NB4 (cell line): ENCODE measurements around the gene HTT.

Experiments used
- MYC ChIP-seq: IDR thresholded peaks from 2 replicates; pipeline ENCODE4 v1.6.1; 2011; ENCODE audit warnings: low read depth, low read length
- POLR2A ChIP-seq: IDR thresholded peaks from 2 replicates; pipeline ENCODE4 v1.6.1; 2011; ENCODE audit warnings: mild to moderate bottlenecking; ENCODE audit not compliant: insufficient read length; ENCODE audit errors: extremely low read depth
- TF ChIP-seq, protein P1 (sequence below): IDR thresholded peaks from one replicate; pipeline ENCODE4 v1.5.1; 2012; ENCODE audit warnings: low read depth, low read length
- TF ChIP-seq, protein P2 (sequence below): IDR thresholded peaks from 2 replicates; pipeline ENCODE4 v1.6.1; 2011; ENCODE audit warnings: low read depth, low read length

DNA sequence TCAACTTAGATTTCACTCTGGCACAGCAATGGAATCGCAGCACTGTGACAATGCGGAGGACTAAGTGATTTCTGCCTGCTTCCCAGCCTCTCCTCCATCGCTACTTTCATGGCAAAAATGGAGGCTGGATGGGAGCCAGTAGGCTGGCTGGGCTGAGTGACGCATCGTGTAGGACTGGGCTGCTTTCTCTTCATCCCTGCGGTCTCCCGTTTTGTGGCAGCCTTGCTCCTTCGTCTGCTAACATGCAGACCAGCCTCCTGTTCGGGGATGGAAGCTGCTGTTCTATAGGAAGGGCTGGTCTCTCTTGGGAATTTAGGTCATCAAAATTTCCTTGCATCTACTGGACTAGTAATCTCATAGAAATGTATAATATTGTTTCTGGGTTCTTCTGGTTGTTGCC, 202.5 kb downstream of the HTT start:
- TF ChIP-seq, protein P1, sequence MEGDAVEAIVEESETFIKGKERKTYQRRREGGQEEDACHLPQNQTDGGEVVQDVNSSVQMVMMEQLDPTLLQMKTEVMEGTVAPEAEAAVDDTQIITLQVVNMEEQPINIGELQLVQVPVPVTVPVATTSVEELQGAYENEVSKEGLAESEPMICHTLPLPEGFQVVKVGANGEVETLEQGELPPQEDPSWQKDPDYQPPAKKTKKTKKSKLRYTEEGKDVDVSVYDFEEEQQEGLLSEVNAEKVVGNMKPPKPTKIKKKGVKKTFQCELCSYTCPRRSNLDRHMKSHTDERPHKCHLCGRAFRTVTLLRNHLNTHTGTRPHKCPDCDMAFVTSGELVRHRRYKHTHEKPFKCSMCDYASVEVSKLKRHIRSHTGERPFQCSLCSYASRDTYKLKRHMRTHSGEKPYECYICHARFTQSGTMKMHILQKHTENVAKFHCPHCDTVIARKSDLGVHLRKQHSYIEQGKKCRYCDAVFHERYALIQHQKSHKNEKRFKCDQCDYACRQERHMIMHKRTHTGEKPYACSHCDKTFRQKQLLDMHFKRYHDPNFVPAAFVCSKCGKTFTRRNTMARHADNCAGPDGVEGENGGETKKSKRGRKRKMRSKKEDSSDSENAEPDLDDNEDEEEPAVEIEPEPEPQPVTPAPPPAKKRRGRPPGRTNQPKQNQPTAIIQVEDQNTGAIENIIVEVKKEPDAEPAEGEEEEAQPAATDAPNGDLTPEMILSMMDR = no peak
- TF ChIP-seq, protein P2, sequence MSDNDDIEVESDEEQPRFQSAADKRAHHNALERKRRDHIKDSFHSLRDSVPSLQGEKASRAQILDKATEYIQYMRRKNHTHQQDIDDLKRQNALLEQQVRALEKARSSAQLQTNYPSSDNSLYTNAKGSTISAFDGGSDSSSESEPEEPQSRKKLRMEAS = no peak
- TF ChIP-seq POLR2A (no peak), MYC (no peak)
